Fibroblast of lung (primary cell): Measurements from ENCODE around the gene ZNF587. TPM values are rescaled to one million over a fixed set of nuclear protein-coding genes. Genes with fewer than 3 reads are reported as not detected.

ENCODE experiments used
- DNase-seq, 2 donors: peaks; one replicate each; pipeline versions ENCODE4 v3.0.0 to v3.0.0-alpha.2; 2010; ENCODE audit warnings: low read depth in 2 of 2
- H2AFZ ChIP-seq: 2 replicates; pipeline ENCODE4 v1.5.1; 2012; ENCODE audit warnings: low read length, control low read depth, inconsistent platforms
- H3K27ac ChIP-seq: 2 replicates; pipeline ENCODE4 v1.5.1; 2011; ENCODE audit warnings: low read length, control low read depth; ENCODE audit not compliant: insufficient read depth
- H3K27me3 ChIP-seq: 2 replicates; pipeline ENCODE4 v1.5.1; 2011; ENCODE audit warnings: mild to moderate bottlenecking, low read length; ENCODE audit not compliant: control insufficient read depth, insufficient read depth
- H3K36me3 ChIP-seq: 2 replicates; pipeline ENCODE4 v1.5.1; 2011; ENCODE audit warnings: low read length; ENCODE audit not compliant: control insufficient read depth, insufficient read depth
- H3K4me1 ChIP-seq: 2 replicates; pipeline ENCODE4 v1.5.1; 2011; ENCODE audit warnings: low read length; ENCODE audit not compliant: control insufficient read depth, insufficient read depth; ENCODE audit errors: extremely low read depth
- H3K4me2 ChIP-seq: 2 replicates; pipeline ENCODE4 v1.5.1; 2011; ENCODE audit warnings: low read length, control low read depth; ENCODE audit not compliant: insufficient read depth; ENCODE audit errors: extremely low read depth
- H3K4me3 ChIP-seq, 4 experiments: fragments of 200-600 bp in 1 of 4; sonication (generic) in 1 of 4; replicated peaks in 1 of 4; 2 replicates each; pipeline ENCODE4 v1.5.1; 2011 to 2016; ENCODE audit warnings: low read length in 4 of 4, low read depth in 3 of 4, mild to moderate bottlenecking in 3 of 4, control low read depth in 2 of 4, inconsistent platforms in 1 of 4, mixed read lengths in 1 of 4; ENCODE audit not compliant: insufficient read depth in 1 of 4; ENCODE audit errors: control extremely low read depth in 1 of 4
- H3K79me2 ChIP-seq: 2 replicates; pipeline ENCODE4 v1.5.1; 2012; ENCODE audit warnings: mild to moderate bottlenecking, low read length, inconsistent platforms; ENCODE audit not compliant: control insufficient read depth, insufficient read depth
- H3K9ac ChIP-seq: 2 replicates; pipeline ENCODE4 v1.5.1; 2011; ENCODE audit warnings: mild to moderate bottlenecking, low read length, control low read depth; ENCODE audit not compliant: insufficient read depth
- H3K9me3 ChIP-seq: 2 replicates; pipeline ENCODE4 v1.5.1; 2012; ENCODE audit warnings: low read depth, low read length; ENCODE audit not compliant: control insufficient read depth, insufficient read depth
- H4K20me1 ChIP-seq: 2 replicates; pipeline ENCODE4 v1.5.1; 2011; ENCODE audit warnings: low read length; ENCODE audit not compliant: control insufficient read depth, insufficient read depth; ENCODE audit errors: extremely low read depth
- EZH2 ChIP-seq: IDR thresholded peaks from 2 replicates; pipeline ENCODE4 v1.5.1; 2012; ENCODE audit warnings: low read length, control low read depth, mild to moderate bottlenecking; ENCODE audit errors: missing control alignments
- polyA plus RNA-seq, 2 donors: library from polyadenylated mRNA; depleted of rRNA in 1 of 2; stranded (reverse) in 1 of 2; unstranded in 1 of 2; fragments of >200 nt; gene quantifications; 2 replicates each; pipeline ENCODE4 v1.2.1, GENCODE V29; 2011 to 2012; ENCODE audit warnings: missing spikeins in 1 of 2
- total RNA-seq: library from RNA; depleted of rRNA; stranded (reverse); fragments of >200 nt; gene quantifications from 2 replicates; pipeline ENCODE4 v1.2.1, GENCODE V29; 2014
- TF ChIP-seq, protein P1 (sequence below), 2 donors: IDR thresholded peaks in 1 of 2; conservative IDR thresholded peaks in 1 of 2; 1 replicate in 1 of 2; 2 replicates in 1 of 2; pipeline ENCODE4 v1.5.1; 2011 to 2012; ENCODE audit warnings: low read length in 2 of 2, control low read depth in 1 of 2, inconsistent platforms in 1 of 2, low read depth in 1 of 2, mild to moderate bottlenecking in 1 of 2

ZNF587 gene
- total and polyA plus RNA-seq, 2 donors (not counting 1 experiment from before 2014, with no cell fraction given) = 8.8 to 23.6 TPM

DNA sequence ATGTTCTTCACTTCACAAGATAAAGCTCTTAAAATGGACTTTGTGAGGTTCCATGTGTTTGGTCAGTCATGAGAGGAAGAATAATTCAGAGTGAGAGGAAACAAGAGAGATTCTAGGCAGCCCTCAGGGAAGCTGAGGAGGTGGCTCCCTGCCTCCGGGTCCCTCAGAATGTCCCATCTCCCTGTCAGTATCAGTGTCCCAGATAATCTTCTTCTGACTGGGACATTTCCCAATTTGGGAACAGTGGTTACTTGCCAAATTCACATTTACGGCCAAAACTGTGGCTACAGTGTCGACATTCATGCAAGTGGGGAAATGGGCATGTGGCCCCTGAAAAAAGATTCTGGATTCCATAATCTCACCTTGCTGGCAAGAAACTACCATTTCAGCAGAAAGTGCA, 57.7 kb downstream of the ZNF587 start:
- no peak overlapping the region for H2AFZ ChIP-seq
- no peak overlapping the region for H3K4me2 ChIP-seq
- peaks cover 1% of the 10 kb centered on the region for H3K36me3 ChIP-seq
- no peaks in the 10 kb centered on the region for H3K79me2 ChIP-seq
- no peak overlapping the region for H3K9ac ChIP-seq
- DNase-seq = no peak
- no peak overlapping the region for H3K4me3 ChIP-seq
- H4K20me1 ChIP-seq = no peaks in the 10 kb centered on the region
- H3K27ac ChIP-seq = no peak overlapping the region
- H3K9me3 ChIP-seq = no peaks in the 10 kb centered on the region
- H3K27me3 ChIP-seq = no peaks in the 10 kb centered on the region
- TF ChIP-seq, protein P1, sequence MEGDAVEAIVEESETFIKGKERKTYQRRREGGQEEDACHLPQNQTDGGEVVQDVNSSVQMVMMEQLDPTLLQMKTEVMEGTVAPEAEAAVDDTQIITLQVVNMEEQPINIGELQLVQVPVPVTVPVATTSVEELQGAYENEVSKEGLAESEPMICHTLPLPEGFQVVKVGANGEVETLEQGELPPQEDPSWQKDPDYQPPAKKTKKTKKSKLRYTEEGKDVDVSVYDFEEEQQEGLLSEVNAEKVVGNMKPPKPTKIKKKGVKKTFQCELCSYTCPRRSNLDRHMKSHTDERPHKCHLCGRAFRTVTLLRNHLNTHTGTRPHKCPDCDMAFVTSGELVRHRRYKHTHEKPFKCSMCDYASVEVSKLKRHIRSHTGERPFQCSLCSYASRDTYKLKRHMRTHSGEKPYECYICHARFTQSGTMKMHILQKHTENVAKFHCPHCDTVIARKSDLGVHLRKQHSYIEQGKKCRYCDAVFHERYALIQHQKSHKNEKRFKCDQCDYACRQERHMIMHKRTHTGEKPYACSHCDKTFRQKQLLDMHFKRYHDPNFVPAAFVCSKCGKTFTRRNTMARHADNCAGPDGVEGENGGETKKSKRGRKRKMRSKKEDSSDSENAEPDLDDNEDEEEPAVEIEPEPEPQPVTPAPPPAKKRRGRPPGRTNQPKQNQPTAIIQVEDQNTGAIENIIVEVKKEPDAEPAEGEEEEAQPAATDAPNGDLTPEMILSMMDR (conservative IDR thresholded peaks at IDR 0.05 in 1 of 2, IDR thresholded peaks at IDR 0.05 in 1 of 2; ENCODE audit: low read depth in 1 of 2, low read length in 2 of 2) = no peak
- no peak for TF ChIP-seq EZH2
- H3K4me1 ChIP-seq = no peaks in the 10 kb centered on the region

DNA sequence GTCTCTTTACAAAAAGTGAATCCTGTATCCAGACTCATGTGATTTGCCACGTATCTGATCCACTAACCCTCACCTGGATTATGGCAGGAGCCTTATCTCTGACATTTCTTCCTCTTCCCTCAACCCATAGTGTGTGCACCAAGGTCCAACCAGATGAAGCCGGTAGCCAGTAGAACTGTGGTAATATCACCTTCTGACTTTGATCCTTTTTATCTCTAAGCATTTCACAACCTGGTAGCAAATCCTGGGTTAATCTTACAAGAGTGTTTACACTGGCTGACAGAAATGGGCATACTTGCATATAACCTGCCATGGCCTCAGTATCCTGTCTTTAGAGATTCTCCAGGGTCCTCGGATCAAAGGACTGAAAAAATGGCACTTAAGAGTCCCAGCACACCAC, 64.9 kb downstream of the ZNF587 start:
- no peak overlapping the region for H2AFZ ChIP-seq

More for the DNA sequence above, 64.9 kb downstream of the ZNF587 start:
- no peak for DNase-seq
- H4K20me1 ChIP-seq = no peaks in the 10 kb centered on the region
- no peak overlapping the region for H3K9ac ChIP-seq
- H3K27me3 ChIP-seq = no peaks in the 10 kb centered on the region
- H3K4me1 ChIP-seq = no peaks in the 10 kb centered on the region
- H3K36me3 ChIP-seq = peaks cover 3% of the 10 kb centered on the region
- no peak overlapping the region for H3K27ac ChIP-seq
- no peaks in the 10 kb centered on the region for H3K9me3 ChIP-seq
- H3K4me2 ChIP-seq = no peak overlapping the region
- H3K79me2 ChIP-seq = peaks cover 17% of the 10 kb centered on the region
- TF ChIP-seq, protein P1 (conservative IDR thresholded peaks at IDR 0.05 in 1 of 2, IDR thresholded peaks at IDR 0.05 in 1 of 2; ENCODE audit: low read depth in 1 of 2, low read length in 2 of 2) = no peak
- no peak for TF ChIP-seq EZH2
- no peak overlapping the region for H3K4me3 ChIP-seq

Other genes with a start within 250 kb of the ZNF587 start
- gene ZNF530, start 250.0 kb upstream of the ZNF587 start, total RNA-seq = 2.5 and 2.8 TPM in 2 replicates
- gene ZNF530, start 250.0 kb upstream of the ZNF587 start, polyA plus RNA-seq = 1.6 and 2.5 TPM in 2 replicates
- 22.9 and 30.6 TPM in 2 replicates for gene ZNF134, start 235.6 kb upstream of the ZNF587 start, total RNA-seq
- 9.2 and 11.7 TPM in 2 replicates for gene ZNF134, start 235.6 kb upstream of the ZNF587 start, polyA plus RNA-seq
- gene ZNF211, start 216.7 kb upstream of the ZNF587 start, total RNA-seq = 11.6 and 16.8 TPM in 2 replicates
- 5.3 and 9.1 TPM in 2 replicates for gene ZNF211, start 216.7 kb upstream of the ZNF587 start, polyA plus RNA-seq
- not detected in 2 replicates for gene ZSCAN4, start 180.9 kb upstream of the ZNF587 start, total RNA-seq
- gene ZSCAN4, start 180.9 kb upstream of the ZNF587 start, polyA plus RNA-seq = not detected in 2 replicates
- 4.8 and 4.9 TPM in 2 replicates for gene ZNF551, start 167.9 kb upstream of the ZNF587 start, total RNA-seq
- gene ZNF551, start 167.9 kb upstream of the ZNF587 start, polyA plus RNA-seq = 3.7 and 4.8 TPM in 2 replicates
- gene ZNF154, start 140.7 kb upstream of the ZNF587 start, total RNA-seq = 3.3 and 6.3 TPM in 2 replicates
- 1.8 and 2.7 TPM in 2 replicates for gene ZNF154, start 140.7 kb upstream of the ZNF587 start, polyA plus RNA-seq
- gene ZNF671, start 122.2 kb upstream of the ZNF587 start, total RNA-seq = 10.5 and 16.8 TPM in 2 replicates
- 3.4 and 5.2 TPM in 2 replicates for gene ZNF671, start 122.2 kb upstream of the ZNF587 start, polyA plus RNA-seq
- 10.3 and 20.0 TPM in 2 replicates for gene ZNF776, start 103.0 kb upstream of the ZNF587 start, total RNA-seq
- gene ZNF776, start 103.0 kb upstream of the ZNF587 start, polyA plus RNA-seq = 5.7 and 7.8 TPM in 2 replicates
- gene ZNF586, start 80.2 kb upstream of the ZNF587 start, total RNA-seq = 14.9 and 16.8 TPM in 2 replicates
- 5.9 and 6.1 TPM in 2 replicates for gene ZNF586, start 80.2 kb upstream of the ZNF587 start, polyA plus RNA-seq
- gene ZNF552, start 34.9 kb upstream of the ZNF587 start, total RNA-seq = 3.8 and 3.9 TPM in 2 replicates
- 1.5 and 1.9 TPM in 2 replicates for gene ZNF552, start 34.9 kb upstream of the ZNF587 start, polyA plus RNA-seq
- gene ZNF587B, start 19.6 kb upstream of the ZNF587 start, total RNA-seq = 12.1 and 12.4 TPM in 2 replicates
- gene ZNF587B, start 19.6 kb upstream of the ZNF587 start, polyA plus RNA-seq = 4.9 and 6.5 TPM in 2 replicates
- gene ZNF814, start 39.2 kb downstream of the ZNF587 start, total RNA-seq = 3.9 and 6.1 TPM in 2 replicates
- 5.5 and 7.8 TPM in 2 replicates for gene ZNF814, start 39.2 kb downstream of the ZNF587 start, polyA plus RNA-seq
- 14.4 and 22.1 TPM in 2 replicates for gene ZNF417, start 66.7 kb downstream of the ZNF587 start, total RNA-seq
- 4.6 and 5.9 TPM in 2 replicates for gene ZNF417, start 66.7 kb downstream of the ZNF587 start, polyA plus RNA-seq
- 8.2 and 8.4 TPM in 2 replicates for gene ZNF418, start 85.5 kb downstream of the ZNF587 start, total RNA-seq
- 2.2 and 3.3 TPM in 2 replicates for gene ZNF418, start 85.5 kb downstream of the ZNF587 start, polyA plus RNA-seq
- gene ZNF256, start 97.8 kb downstream of the ZNF587 start, total RNA-seq = 5.1 and 6.3 TPM in 2 replicates
- gene ZNF256, start 97.8 kb downstream of the ZNF587 start, polyA plus RNA-seq = 3.0 and 3.7 TPM in 2 replicates
- 0.26 and 0.83 TPM in 2 replicates for gene C19orf18, start 124.7 kb downstream of the ZNF587 start, total RNA-seq
- gene C19orf18, start 124.7 kb downstream of the ZNF587 start, polyA plus RNA-seq = 0.09 and 0.17 TPM in 2 replicates
- gene ZNF606, start 153.0 kb downstream of the ZNF587 start, total RNA-seq = 14.9 and 17.5 TPM in 2 replicates
- gene ZNF606, start 153.0 kb downstream of the ZNF587 start, polyA plus RNA-seq = 3.5 and 4.7 TPM in 2 replicates
- gene ZSCAN1, start 184.2 kb downstream of the ZNF587 start, total RNA-seq = under 0.01 TPM in 1 of 2 replicates, not detected in the other
- gene ZSCAN1, start 184.2 kb downstream of the ZNF587 start, polyA plus RNA-seq = not detected in 2 replicates
- 6.2 and 11.2 TPM in 2 replicates for gene ZNF135, start 209.4 kb downstream of the ZNF587 start, total RNA-seq
- 5.6 and 6.6 TPM in 2 replicates for gene ZNF135, start 209.4 kb downstream of the ZNF587 start, polyA plus RNA-seq
- 51.6 and 71.0 TPM in 2 replicates for gene ZSCAN18, start 248.4 kb downstream of the ZNF587 start, total RNA-seq
- 13.6 and 17.6 TPM in 2 replicates for gene ZSCAN18, start 248.4 kb downstream of the ZNF587 start, polyA plus RNA-seq